HEK293T (cell line): ENCODE data around the gene POLD3.

Source experiments
- ELF4 ChIP-seq: fragments of 450-650 bp; IDR thresholded peaks from 2 replicates; pipeline ENCODE4 v1.6.1; 2017; ENCODE audit warnings: antibody characterized with exemption
- TARDBP ChIP-seq: fragments of 450-650 bp; IDR thresholded peaks from 2 replicates; pipeline ENCODE4 v1.6.1; 2016

DNA sequence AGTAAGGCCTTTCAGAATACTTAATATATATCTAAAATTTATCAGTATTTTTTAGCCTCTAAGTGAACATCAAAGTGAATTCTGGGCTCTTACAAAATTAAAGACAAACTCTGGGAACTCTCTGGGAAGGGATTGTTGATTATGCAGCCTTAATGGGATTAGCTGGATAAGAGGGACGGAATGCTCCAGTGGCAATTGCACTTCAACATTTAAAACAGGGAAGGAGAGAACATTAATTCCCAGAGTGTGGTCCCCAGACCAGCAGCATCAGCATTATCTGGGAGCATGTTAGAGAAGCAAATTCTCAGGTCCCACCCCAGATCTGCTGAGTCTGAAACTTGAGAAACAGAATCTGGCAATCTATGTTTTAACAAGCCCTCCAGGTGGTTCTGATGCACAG, 46.5 kb downstream of the POLD3 start:
- TF ChIP-seq TARDBP (no peak), ELF4 (no peak)
